DOHH2 (cell line): ENCODE data around the gene ADAMTS7.
"Not testable (repeated sequence)": the region's sequence is repeated elsewhere in the genome, so short reads cannot be mapped to it uniquely, and the experiment has no call there.

Experiments used
- CTCF ChIP-seq: fragments of 200-600 bp; sonication (generic); IDR thresholded peaks from one replicate; pipeline ENCODE4 v1.5.1; 2014; ENCODE audit warnings: antibody characterized with exemption, mild to moderate bottlenecking, low read depth, low read length; ENCODE audit not compliant: poor library complexity, severe bottlenecking
- EZH2phosphoT487 ChIP-seq: fragments of 200-600 bp; sonication (generic); IDR thresholded peaks from 2 replicates; pipeline ENCODE4 v1.6.1; 2017; ENCODE audit warnings: borderline replicate concordance, mild to moderate bottlenecking, antibody characterized with exemption, low read length, moderate library complexity, mixed read lengths

- TF ChIP-seq CTCF, EZH2phosphoT487: not testable (repeated sequence)
Measured at GRCh38 chr15:78754637-78755280, 56.5 kb downstream of the ADAMTS7 start.
